CD4-positive, alpha-beta T cell treated with Interleukin-17A for 4 hours (primary cell): Measurements from ENCODE around the gene PLXNA1.

Experiments
- DNase-seq: peaks from one replicate; pipeline ENCODE4 v3.0.0-alpha.2; 2020; ENCODE audit warnings: mixed read lengths

The PLXNA1 gene

GRCh38 chr3:126954141-126954842, 28.6 kb upstream of the PLXNA1 start:
- DNase-seq, result no peak

- DNase-seq, result no peak
These were observed 27.7 kb upstream of the PLXNA1 start for GRCh38 chr3:126955004-126955790.

GRCh38 chr3:126956361-126956760, 26.6 kb upstream of the PLXNA1 start:
- DNase-seq, result no peak

- no peak for DNase-seq
These were observed 25.9 kb upstream of the PLXNA1 start for GRCh38 chr3:126956866-126957650.

GRCh38 chr3:126957776-126958637, 24.9 kb upstream of the PLXNA1 start:
- DNase-seq, result no peak

- DNase-seq, result no peak
These were observed 24.3 kb upstream of the PLXNA1 start for GRCh38 chr3:126958638-126959085.

GRCh38 chr3:126959136-126959920, 23.6 kb upstream of the PLXNA1 start:
- no peak for DNase-seq

- no peak for DNase-seq
These were observed 22.9 kb upstream of the PLXNA1 start for GRCh38 chr3:126959921-126960603.

- no peak for DNase-seq
These were observed 22.3 kb upstream of the PLXNA1 start for GRCh38 chr3:126960604-126960995.

GRCh38 chr3:126961191-126961790, 21.6 kb upstream of the PLXNA1 start:
- DNase-seq, result no peak

- no peak for DNase-seq
These were observed 21.0 kb upstream of the PLXNA1 start for GRCh38 chr3:126961791-126962461.

GRCh38 chr3:126962756-126963155, 20.2 kb upstream of the PLXNA1 start:
- DNase-seq, result no peak

GRCh38 chr3:126963261-126964190, 19.4 kb upstream of the PLXNA1 start:
- no peak for DNase-seq

- DNase-seq, result no peak
These were observed 18.7 kb upstream of the PLXNA1 start for GRCh38 chr3:126964261-126964660.

- DNase-seq, result no peak
These were observed 18.0 kb upstream of the PLXNA1 start for GRCh38 chr3:126964950-126965349.

GRCh38 chr3:126965526-126966080, 17.3 kb upstream of the PLXNA1 start:
- no peak for DNase-seq

- DNase-seq, result no peak
These were observed 15.5 kb upstream of the PLXNA1 start for GRCh38 chr3:126967386-126967785.
